22Rv1 (cell line): Measurements from ENCODE around the gene DCBLD2.

Experiments
- ZFX ChIP-seq: fragments of 450-650 bp; IDR thresholded peaks from 2 replicates; pipeline ENCODE4 v1.6.1; 2017; ENCODE audit warnings: antibody characterized with exemption, borderline replicate concordance
- TF ChIP-seq, protein P1 (sequence below): fragments of 450-650 bp; IDR thresholded peaks from 2 replicates; pipeline ENCODE4 v1.5.1; 2017; ENCODE audit warnings: mild to moderate bottlenecking

DNA sequence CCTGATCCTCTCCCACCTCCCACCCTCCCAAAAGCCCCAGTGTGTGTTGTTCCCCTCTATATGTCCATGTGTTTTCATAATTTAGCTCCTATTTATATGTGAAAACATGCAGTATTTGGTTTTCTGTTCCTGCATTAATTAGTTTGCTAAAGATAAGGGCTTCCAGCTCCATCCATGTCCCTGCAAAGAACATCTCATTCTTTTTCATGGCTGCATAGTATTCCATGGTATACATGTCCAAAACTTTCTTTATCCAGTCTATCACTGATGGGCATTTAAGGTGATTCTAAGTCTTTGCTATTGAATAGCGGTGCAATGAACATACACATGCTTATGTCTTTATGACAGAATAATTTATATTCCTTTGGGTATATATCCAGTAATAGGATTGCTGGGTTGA, 53.4 kb downstream of the DCBLD2 start:
- TF ChIP-seq, protein P1, sequence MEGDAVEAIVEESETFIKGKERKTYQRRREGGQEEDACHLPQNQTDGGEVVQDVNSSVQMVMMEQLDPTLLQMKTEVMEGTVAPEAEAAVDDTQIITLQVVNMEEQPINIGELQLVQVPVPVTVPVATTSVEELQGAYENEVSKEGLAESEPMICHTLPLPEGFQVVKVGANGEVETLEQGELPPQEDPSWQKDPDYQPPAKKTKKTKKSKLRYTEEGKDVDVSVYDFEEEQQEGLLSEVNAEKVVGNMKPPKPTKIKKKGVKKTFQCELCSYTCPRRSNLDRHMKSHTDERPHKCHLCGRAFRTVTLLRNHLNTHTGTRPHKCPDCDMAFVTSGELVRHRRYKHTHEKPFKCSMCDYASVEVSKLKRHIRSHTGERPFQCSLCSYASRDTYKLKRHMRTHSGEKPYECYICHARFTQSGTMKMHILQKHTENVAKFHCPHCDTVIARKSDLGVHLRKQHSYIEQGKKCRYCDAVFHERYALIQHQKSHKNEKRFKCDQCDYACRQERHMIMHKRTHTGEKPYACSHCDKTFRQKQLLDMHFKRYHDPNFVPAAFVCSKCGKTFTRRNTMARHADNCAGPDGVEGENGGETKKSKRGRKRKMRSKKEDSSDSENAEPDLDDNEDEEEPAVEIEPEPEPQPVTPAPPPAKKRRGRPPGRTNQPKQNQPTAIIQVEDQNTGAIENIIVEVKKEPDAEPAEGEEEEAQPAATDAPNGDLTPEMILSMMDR, result no peak
- no peak for TF ChIP-seq ZFX
